A549 (cell line): Measurements from ENCODE around the gene PARD6A. TPM values are rescaled to one million over a fixed set of nuclear protein-coding genes. Genes with fewer than 3 reads are reported as not detected.
A peak's percentile ranks its signal among the peaks of the same experiment; 100 is the strongest.

ENCODE experiments used
- ATAC-seq, 2 experiments: fragments of 200-7000 bp in 1 of 2; fragments of >200 bp in 1 of 2; cut with Nextera tagmentation in 1 of 2; cut with Tn5 transposase in 1 of 2; 3 replicates each; pipeline versions ENCODE4 v1.8.0 to v1.9.1; 2018 to 2020; ENCODE audit warnings: mild to moderate bottlenecking in 1 of 2, moderate library complexity in 1 of 2
- CTCF ChIA-PET: fragments of 300-600 bp; sonication (Branson Sonifier 250); formaldehyde crosslinking; extraction: SDS; loops from one replicate; lab custom pipeline; 2021; ENCODE audit warnings: antibody characterized with exemption, inconsistent platforms; lab: Yijun Ruan, JAX
- POLR2A ChIA-PET: fragments of 350-600 bp; formaldehyde crosslinking; extraction: SDS; loops from one replicate; lab custom pipeline; 2021; ENCODE audit warnings: antibody characterized with exemption, inconsistent platforms; lab: Yijun Ruan, JAX
- DNase-seq, 2 experiments: peaks; one replicate each; pipeline versions ENCODE4 v3.0.0 to v3.0.0-alpha.2; 2011 to 2016; ENCODE audit warnings: low read depth in 1 of 2, low spot score in 1 of 2
- FAIRE-seq: peaks from 2 replicates; lab custom pipeline; 2011; peaks lifted over from hg19 to GRCh38; lab: Jason Lieb, UNC
- H3K27ac ChIP-seq, 2 experiments: fragments of >200 bp; sonication (Bioruptor Twin); formaldehyde crosslinking; 3 replicates each; pipeline ENCODE4 v1.5.1; 2016 to 2017
- H3K4me1 ChIP-seq: fragments of >200 bp; sonication (Bioruptor Twin); formaldehyde crosslinking; 3 replicates; pipeline ENCODE4 v1.6.1; 2016
- H3K4me2 ChIP-seq: fragments of >200 bp; sonication (Bioruptor Twin); formaldehyde crosslinking; 3 replicates; pipeline ENCODE4 v1.6.1; 2016
- H3K4me3 ChIP-seq: fragments of >200 bp; sonication (Bioruptor Twin); formaldehyde crosslinking; 3 replicates; pipeline ENCODE4 v1.5.1; 2016
- H3K9me3 ChIP-seq: fragments of >200 bp; sonication (Bioruptor Twin); formaldehyde crosslinking; 3 replicates; pipeline ENCODE4 v1.6.1; 2016
- BHLHE40 ChIP-seq: IDR thresholded peaks from 2 replicates; pipeline ENCODE4 v1.6.1; 2012; ENCODE audit warnings: low read depth, low read length, inconsistent platforms
- CBX8 ChIP-seq: fragments of 200-600 bp; sonication (generic); IDR thresholded peaks from 2 replicates; pipeline ENCODE4 v1.6.1; 2016
- CHD2 ChIP-seq: fragments of 150-350 bp; IDR thresholded peaks from 2 replicates; pipeline ENCODE4 v1.6.1; 2014; ENCODE audit warnings: low read length; ENCODE audit not compliant: partially characterized antibody
- EHMT2 ChIP-seq: fragments of 200-600 bp; sonication (generic); IDR thresholded peaks from 2 replicates; pipeline ENCODE4 v1.6.1; 2016; ENCODE audit warnings: antibody characterized with exemption, low read depth, mild to moderate bottlenecking, moderate library complexity
- EP300 ChIP-seq, 2 experiments: fragments of >200 bp; sonication (Bioruptor Twin); formaldehyde crosslinking; IDR thresholded peaks; 2 replicates in 1 of 2; 3 replicates in 1 of 2; pipeline ENCODE4 v1.6.1; 2016 to 2017
- FOSB ChIP-seq: fragments of 250-450 bp; sonication (Bioruptor Pico); IDR thresholded peaks from 2 replicates; pipeline ENCODE4 v1.5.0; 2020; ENCODE audit warnings: mild to moderate bottlenecking, moderate library complexity
- HDAC2 ChIP-seq: fragments of 200-600 bp; sonication (generic); IDR thresholded peaks from 2 replicates; pipeline ENCODE4 v1.6.1; 2016
- HOXA7 ChIP-seq: fragments of 250-450 bp; sonication (Bioruptor Pico); IDR thresholded peaks from 2 replicates; pipeline ENCODE4 v1.5.0; 2020; ENCODE audit warnings: mild to moderate bottlenecking, moderate library complexity
- HOXB13 ChIP-seq: fragments of 250-450 bp; sonication (Bioruptor Pico); IDR thresholded peaks from 2 replicates; pipeline ENCODE4 v1.5.0; 2020; ENCODE audit warnings: low read depth, mild to moderate bottlenecking, moderate library complexity
- JUNB ChIP-seq: fragments of >200 bp; sonication (Bioruptor Twin); formaldehyde crosslinking; IDR thresholded peaks from 2 replicates; pipeline ENCODE4 v1.6.1; 2016
- KDM5A ChIP-seq: fragments of 200-600 bp; sonication (generic); IDR thresholded peaks from 2 replicates; pipeline ENCODE4 v1.6.1; 2016; ENCODE audit warnings: antibody characterized with exemption, mild to moderate bottlenecking
- MAX ChIP-seq: IDR thresholded peaks from 2 replicates; pipeline ENCODE4 v1.6.1; 2012
- NFE2L2 ChIP-seq: fragments of 150-350 bp; conservative IDR thresholded peaks from 2 replicates; pipeline ENCODE4 v1.6.1; 2014; ENCODE audit warnings: low read length
- POLR2AphosphoS2 ChIP-seq: conservative IDR thresholded peaks from 2 replicates; pipeline ENCODE4 v1.6.1; 2012; ENCODE audit warnings: low read length, improper control_type of control experiment, inconsistent platforms
- RCOR1 ChIP-seq: fragments of 150-350 bp; IDR thresholded peaks from 2 replicates; pipeline ENCODE4 v1.6.1; 2014; ENCODE audit warnings: antibody characterized with exemption, low read length, low read depth
- RFX5 ChIP-seq: fragments of 450-650 bp; IDR thresholded peaks from 2 replicates; pipeline ENCODE4 v1.7.1; 2014; ENCODE audit warnings: antibody characterized with exemption, mild to moderate bottlenecking, moderate library complexity
- RNF2 ChIP-seq: fragments of 200-600 bp; sonication (generic); IDR thresholded peaks from 2 replicates; pipeline ENCODE4 v1.6.1; 2016; ENCODE audit warnings: low read depth, mild to moderate bottlenecking, antibody characterized with exemption, moderate library complexity, borderline replicate concordance
- SMC3 ChIP-seq: fragments of >200 bp; sonication (Bioruptor Twin); formaldehyde crosslinking; IDR thresholded peaks from 3 replicates; pipeline ENCODE4 v1.6.1; 2018; ENCODE audit warnings: inconsistent platforms
- TFCP2L1 ChIP-seq: fragments of 250-450 bp; sonication (Bioruptor Pico); IDR thresholded peaks from 2 replicates; pipeline ENCODE4 v1.5.0; 2021; ENCODE audit warnings: mild to moderate bottlenecking
- ZC3H11A ChIP-seq: fragments of 450-650 bp; IDR thresholded peaks from 2 replicates; pipeline ENCODE4 v1.6.1; 2014; ENCODE audit warnings: antibody characterized with exemption, mild to moderate bottlenecking
- ZNF302 ChIP-seq: fragments of 250-450 bp; sonication (Bioruptor Pico); IDR thresholded peaks from 2 replicates; pipeline ENCODE4 v1.9.0; 2021; ENCODE audit warnings: inconsistent platforms, mild to moderate bottlenecking, moderate library complexity
- ZSCAN20 ChIP-seq: fragments of 250-450 bp; sonication (Bioruptor Pico); IDR thresholded peaks from 2 replicates; pipeline ENCODE4 v1.8.0; 2022; ENCODE audit warnings: mild to moderate bottlenecking, moderate library complexity
- WGBS: methylation state at CpG from one replicate; pipeline ENCODE4 v1.1.6; 2017; ENCODE audit errors: missing lambda C conversion rate; 5-methylcytosine and 5-hydroxymethylcytosine counted together
- polyA plus RNA-seq, 4 experiments: library from polyadenylated mRNA; depleted of rRNA in 3 of 4; stranded (reverse); fragments of >200 nt; fragmentation: RNase III in 1 of 4; extraction: RNeasy Plus Mini Kit Qiagen cat#74134 plus additional on column Dnase treatment in 1 of 4; gene quantifications; 2 replicates in 3 of 4; 3 replicates in 1 of 4; pipeline ENCODE4 v1.2.3, GENCODE V29; 2011 to 2017
- TF ChIP-seq, protein P1 (sequence below): IDR thresholded peaks from 2 replicates; pipeline ENCODE4 v1.6.1; 2012; ENCODE audit warnings: low read depth, borderline replicate concordance
- TF ChIP-seq, protein P2 (sequence below): fragments of 200-600 bp; sonication (generic); IDR thresholded peaks from 2 replicates; pipeline ENCODE4 v1.6.1; 2016; ENCODE audit warnings: antibody characterized with exemption, mild to moderate bottlenecking, moderate library complexity

Gene PARD6A
- polyA plus RNA-seq, 2 of the 4 experiments (the other 2 are of a cell fraction) = 1.4 to 1.7 TPM

GRCh38 chr16:67645397-67646121 is 15.2 kb upstream of the PARD6A start:
- H3K9me3 ChIP-seq = no peaks in the 10 kb centered on the region
- ATAC-seq (no peak; a peak in 2 of 6 replicates), DNase-seq (no peak), FAIRE-seq (no peak)
- ChIA-PET POLR2A (interaction anchor here (0.6 to 0.9 kb wide), 2 partner anchors 89 to 99 kb away, joined by 3 to 4 read pairs; no protein-coding TSS in a partner anchor), CTCF (interaction anchor here (0.6 to 17.9 kb wide), 42 partner anchors 8 to 199 kb away, joined by 3 to 205 read pairs (median 6); partner anchors contain the start of genes ACD, AGRP, CTCF and PARD6A)
- H3K27ac ChIP-seq = peak overlapping the region in 1 of 2 experiments; percentile 78; a peak in 4 of 6 replicates
- H3K4me2 ChIP-seq = peak overlapping the region; percentile 98
- WGBS = 77% methylated on average over 8 of the region's 15 CpGs
- no peak for TF ChIP-seq EHMT2
- TF ChIP-seq TFCP2L1 (CRISPR knock-in tag) = no peak
- no peak for TF ChIP-seq CHD2
- 0 out of 3 replicates have a peak, but pooled peaks cover 3% of the 10 kb centered on the region for H3K4me1 ChIP-seq
- no peak overlapping the region; the same call in 2 of the 3 replicates for H3K4me3 ChIP-seq

DNA sequence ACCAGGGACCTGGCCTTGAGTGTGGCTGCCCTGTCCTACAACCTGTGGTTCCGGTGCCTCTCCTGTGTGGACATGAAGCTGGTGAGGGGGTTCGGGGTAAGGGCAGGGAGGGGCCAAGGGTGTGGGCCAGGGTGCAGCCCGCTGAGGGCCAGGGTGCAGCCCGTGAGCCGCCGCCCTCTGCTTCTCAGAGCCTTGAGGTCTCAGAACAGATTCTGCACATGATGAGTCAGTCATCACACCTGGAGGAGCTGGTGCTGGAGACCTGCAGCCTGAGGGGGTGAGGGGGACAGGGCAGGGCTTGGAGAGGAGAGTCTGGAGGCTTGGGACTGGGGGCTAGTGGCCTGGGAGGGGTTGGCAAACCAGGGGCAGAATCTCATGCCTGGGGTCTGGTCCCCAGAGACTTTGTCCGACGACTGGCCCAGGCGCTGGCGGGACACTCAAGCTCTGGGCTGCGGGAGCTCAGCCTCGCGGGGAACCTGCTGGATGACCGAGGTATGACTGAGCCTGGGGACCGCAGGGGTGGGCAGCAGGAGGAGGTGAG is 13.6 kb upstream of the PARD6A start:
- TF ChIP-seq CHD2 (no peak), RNF2 (no peak), HDAC2 (no peak), NFE2L2 (no peak), HOXA7 (CRISPR knock-in tag) (no peak), EP300 (IDR thresholded peaks at IDR 0.05) (no peak), ZC3H11A (no peak), CBX8 (no peak), ZSCAN20 (CRISPR knock-in tag) (no peak), BHLHE40 (no peak), HOXB13 (CRISPR knock-in tag) (no peak), TFCP2L1 (CRISPR knock-in tag) (no peak)
- TF ChIP-seq, protein P1, sequence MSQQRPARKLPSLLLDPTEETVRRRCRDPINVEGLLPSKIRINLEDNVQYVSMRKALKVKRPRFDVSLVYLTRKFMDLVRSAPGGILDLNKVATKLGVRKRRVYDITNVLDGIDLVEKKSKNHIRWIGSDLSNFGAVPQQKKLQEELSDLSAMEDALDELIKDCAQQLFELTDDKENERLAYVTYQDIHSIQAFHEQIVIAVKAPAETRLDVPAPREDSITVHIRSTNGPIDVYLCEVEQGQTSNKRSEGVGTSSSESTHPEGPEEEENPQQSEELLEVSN = no peak
- CTCF ChIA-PET = interaction anchor here (1.0 to 17.9 kb wide), 10 partner anchors 9 to 281 kb away, joined by 3 to 205 read pairs (median 7); partner anchors contain the start of gene CTCF
- H3K4me3 ChIP-seq = no peak overlapping the region
- 65% methylated on average over 8 of the region's 15 CpGs for WGBS
- H3K4me2 ChIP-seq = no peak overlapping the region
- POLR2A ChIA-PET = interaction anchor here (0.8 kb wide), 1 partner anchor 13 kb away, joined by 4 read pairs; the partner anchor contains the start of gene ACD
- no peak for DNase-seq
- no peaks in the 10 kb centered on the region for H3K9me3 ChIP-seq
- FAIRE-seq = no peak
- 0 out of 3 replicates have a peak, but pooled peaks cover 3% of the 10 kb centered on the region for H3K4me1 ChIP-seq
- H3K27ac ChIP-seq = no peak overlapping the region
- no peak for ATAC-seq

GRCh38 chr16:67647681-67648080 is 13.1 kb upstream of the PARD6A start:
- FAIRE-seq (no peak), ATAC-seq (no peak), DNase-seq (no peak)
- 68% methylated on average over 9 of the region's 13 CpGs for WGBS
- Histone ChIP-seq H3K4me3 (no peak overlapping the region), H3K4me1 (0 out of 3 replicates have a peak, but pooled peaks cover 6% of the 10 kb centered on the region), H3K9me3 (no peaks in the 10 kb centered on the region), H3K27ac (no peak overlapping the region)
- CTCF ChIA-PET = interaction anchor here (1.0 to 17.9 kb wide), 8 partner anchors 17 to 280 kb away, joined by 3 to 205 read pairs (median 6); partner anchors contain the start of gene CTCF
- TF ChIP-seq ZC3H11A = no peak
- TF ChIP-seq, all 56 proteins: peak for 0
- POLR2A ChIA-PET = interaction anchor here (0.8 kb wide), 1 partner anchor 12 kb away, joined by 4 read pairs; the partner anchor contains the start of gene ACD
- no peak overlapping the region for H3K4me2 ChIP-seq

DNA sequence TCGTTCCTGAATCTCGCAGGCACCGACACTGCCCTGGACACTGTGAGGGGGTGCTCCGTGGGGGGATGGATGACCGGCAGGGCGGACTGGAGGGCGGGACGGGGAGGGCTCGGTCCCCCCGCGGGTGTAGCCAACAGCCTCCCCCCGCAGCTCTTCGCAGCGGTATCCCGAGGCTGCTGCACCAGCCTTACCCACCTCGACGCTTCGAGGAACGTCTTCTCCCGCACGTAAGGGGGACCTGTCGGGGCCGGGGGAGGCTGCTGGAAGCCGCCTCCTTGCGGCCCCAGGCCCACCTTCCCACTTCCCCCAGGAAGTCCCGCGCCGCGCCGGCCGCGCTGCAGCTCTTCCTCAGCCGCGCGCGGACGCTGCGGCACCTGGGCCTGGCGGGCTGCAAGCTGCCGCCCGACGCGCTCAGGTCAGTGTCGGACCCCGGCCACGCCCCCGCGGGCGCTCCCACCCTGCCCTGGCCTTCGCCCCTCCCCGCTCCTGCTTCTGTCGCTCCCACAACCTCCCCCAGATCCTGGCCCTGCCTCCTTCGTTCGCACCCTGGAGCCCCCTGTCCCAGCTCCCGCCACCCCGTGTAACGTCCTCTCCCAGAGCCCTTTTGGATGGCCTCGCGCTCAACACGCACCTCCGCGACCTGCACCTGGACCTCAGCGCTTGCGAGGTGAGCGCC is 12.5 kb upstream of the PARD6A start:
- no peak for DNase-seq
- whole genome bisulfite sequencing = 82% methylated on average over 32 of the region's 65 CpGs
- Histone ChIP-seq H3K4me1 (0 out of 3 replicates have a peak, but pooled peaks cover 6% of the 10 kb centered on the region), H3K4me2 (no peak overlapping the region), H3K27ac (no peak overlapping the region), H3K9me3 (no peaks in the 10 kb centered on the region), H3K4me3 (no peak overlapping the region)
- ATAC-seq = no peak
- CTCF ChIA-PET = interaction anchor here (1.2 to 17.9 kb wide), 5 partner anchors 16 to 280 kb away, joined by 3 to 205 read pairs (median 10); no protein-coding TSS in a partner anchor
- no peak for FAIRE-seq
- POLR2A ChIA-PET = interaction anchor here (0.8 kb wide), 1 partner anchor 12 kb away, joined by 4 read pairs; the partner anchor contains the start of gene ACD
- TF ChIP-seq CBX8 = no peak
- no peak for TF ChIP-seq MAX
- TF ChIP-seq KDM5A = no peak
- TF ChIP-seq RFX5 = no peak
- no peak for TF ChIP-seq TFCP2L1 (CRISPR knock-in tag)
- no peak for TF ChIP-seq ZNF302 (CRISPR knock-in tag)
- TF ChIP-seq POLR2AphosphoS2 = no peak
- no peak for TF ChIP-seq JUNB
- TF ChIP-seq, protein P2, sequence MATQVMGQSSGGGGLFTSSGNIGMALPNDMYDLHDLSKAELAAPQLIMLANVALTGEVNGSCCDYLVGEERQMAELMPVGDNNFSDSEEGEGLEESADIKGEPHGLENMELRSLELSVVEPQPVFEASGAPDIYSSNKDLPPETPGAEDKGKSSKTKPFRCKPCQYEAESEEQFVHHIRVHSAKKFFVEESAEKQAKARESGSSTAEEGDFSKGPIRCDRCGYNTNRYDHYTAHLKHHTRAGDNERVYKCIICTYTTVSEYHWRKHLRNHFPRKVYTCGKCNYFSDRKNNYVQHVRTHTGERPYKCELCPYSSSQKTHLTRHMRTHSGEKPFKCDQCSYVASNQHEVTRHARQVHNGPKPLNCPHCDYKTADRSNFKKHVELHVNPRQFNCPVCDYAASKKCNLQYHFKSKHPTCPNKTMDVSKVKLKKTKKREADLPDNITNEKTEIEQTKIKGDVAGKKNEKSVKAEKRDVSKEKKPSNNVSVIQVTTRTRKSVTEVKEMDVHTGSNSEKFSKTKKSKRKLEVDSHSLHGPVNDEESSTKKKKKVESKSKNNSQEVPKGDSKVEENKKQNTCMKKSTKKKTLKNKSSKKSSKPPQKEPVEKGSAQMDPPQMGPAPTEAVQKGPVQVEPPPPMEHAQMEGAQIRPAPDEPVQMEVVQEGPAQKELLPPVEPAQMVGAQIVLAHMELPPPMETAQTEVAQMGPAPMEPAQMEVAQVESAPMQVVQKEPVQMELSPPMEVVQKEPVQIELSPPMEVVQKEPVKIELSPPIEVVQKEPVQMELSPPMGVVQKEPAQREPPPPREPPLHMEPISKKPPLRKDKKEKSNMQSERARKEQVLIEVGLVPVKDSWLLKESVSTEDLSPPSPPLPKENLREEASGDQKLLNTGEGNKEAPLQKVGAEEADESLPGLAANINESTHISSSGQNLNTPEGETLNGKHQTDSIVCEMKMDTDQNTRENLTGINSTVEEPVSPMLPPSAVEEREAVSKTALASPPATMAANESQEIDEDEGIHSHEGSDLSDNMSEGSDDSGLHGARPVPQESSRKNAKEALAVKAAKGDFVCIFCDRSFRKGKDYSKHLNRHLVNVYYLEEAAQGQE = no peak
- TF ChIP-seq FOSB (CRISPR knock-in tag) = no peak
- TF ChIP-seq SMC3 = no peak
- no peak for TF ChIP-seq RCOR1
